ENCODE results near the gene MAP4K3.

MAP4K3 gene

GRCh38 chr2:39290433-39290832, 146.7 kb downstream of the MAP4K3 start:
- no peak for DNase-seq (ENCODE audit: low spot score)
- no peak for TF ChIP-seq CTCF (IDR thresholded peaks at IDR 0.05; ENCODE audit: extremely low read depth, missing control alignments)

- no peak for TF ChIP-seq CTCF (IDR thresholded peaks at IDR 0.05; ENCODE audit: extremely low read depth, missing control alignments)
- no peak for DNase-seq (ENCODE audit: low spot score)
These were observed 147.5 kb downstream of the MAP4K3 start for GRCh38 chr2:39289609-39290008.

- TF ChIP-seq CTCF (IDR thresholded peaks at IDR 0.05; ENCODE audit: extremely low read depth, missing control alignments): no peak
- DNase-seq (ENCODE audit: low spot score): no peak
These were observed 153.5 kb downstream of the MAP4K3 start for GRCh38 chr2:39283561-39283960.

- no peak for TF ChIP-seq CTCF (IDR thresholded peaks at IDR 0.05; ENCODE audit: extremely low read depth, missing control alignments)
- no peak for DNase-seq (ENCODE audit: low spot score)
These were observed 155.7 kb downstream of the MAP4K3 start for GRCh38 chr2:39281391-39281790.

- DNase-seq (ENCODE audit: low spot score): no peak
- TF ChIP-seq CTCF (IDR thresholded peaks at IDR 0.05; ENCODE audit: extremely low read depth, missing control alignments): no peak
These were observed 162.1 kb downstream of the MAP4K3 start for GRCh38 chr2:39275016-39275415.

- DNase-seq (ENCODE audit: low spot score): no peak
- no peak for TF ChIP-seq CTCF (IDR thresholded peaks at IDR 0.05; ENCODE audit: extremely low read depth, missing control alignments)
These were observed 167.1 kb downstream of the MAP4K3 start for GRCh38 chr2:39269941-39270340.

- DNase-seq (ENCODE audit: low spot score): no peak
These were observed 170.1 kb downstream of the MAP4K3 start for GRCh38 chr2:39266916-39267434.

More at GRCh38 chr2:39266916-39267434, 170.1 kb downstream of the MAP4K3 start:
- TF ChIP-seq CTCF (IDR thresholded peaks at IDR 0.05; ENCODE audit: extremely low read depth, missing control alignments): no peak

Measured in GM20000 (cell line).